Kidney (tissue), 14 donors: ENCODE measurements around the gene VAV2. TPM values are rescaled to one million over a fixed set of nuclear protein-coding genes. Genes with fewer than 3 reads are reported as not detected.

ENCODE experiments used
- DNase-seq, 5 donors: peaks; one replicate each; pipeline ENCODE4 v3.0.0-alpha.2; 2013 to 2020
- FAIRE-seq: peaks from 2 replicates; lab custom pipeline; 2012; peaks lifted over from hg19 to GRCh38; lab: Jason Lieb, UNC
- H3K27ac ChIP-seq, 2 donors: one replicate each; pipeline ENCODE4 v1.7.0; 2013; ENCODE audit warnings: low read depth in 2 of 2, low read length in 2 of 2, inconsistent platforms in 1 of 2
- H3K27me3 ChIP-seq: one replicate; pipeline ENCODE4 v1.7.1; 2013; ENCODE audit warnings: low read length, inconsistent platforms; ENCODE audit not compliant: control insufficient read depth, insufficient read depth
- H3K36me3 ChIP-seq, 3 donors: one replicate each; pipeline versions ENCODE4 v1.7.0 to v1.7.1; 2013; ENCODE audit warnings: low read length in 3 of 3, control low read depth in 1 of 3, inconsistent platforms in 1 of 3; ENCODE audit not compliant: insufficient read depth in 3 of 3, control insufficient read depth in 2 of 3
- H3K4me1 ChIP-seq, 3 donors: one replicate each; pipeline versions ENCODE4 v1.7.0 to v1.7.1; 2013; ENCODE audit warnings: low read length in 3 of 3, inconsistent platforms in 1 of 3, low read depth in 1 of 3; ENCODE audit not compliant: control insufficient read depth in 2 of 3, insufficient read depth in 2 of 3
- H3K4me3 ChIP-seq, 3 donors: one replicate each; pipeline versions ENCODE4 v1.7.0 to v1.8.1; 2013; ENCODE audit warnings: low read length in 3 of 3, control low read depth in 1 of 3, inconsistent platforms in 1 of 3
- H3K9ac ChIP-seq, 3 donors: one replicate each; pipeline versions ENCODE4 v1.7.0 to v1.7.1; 2013; ENCODE audit warnings: low read length in 3 of 3, control low read depth in 1 of 3, inconsistent platforms in 1 of 3
- H3K9me3 ChIP-seq, 3 donors: one replicate each; pipeline versions ENCODE4 v1.7.0 to v1.7.1; 2013; ENCODE audit warnings: low read length in 3 of 3, control low read depth in 1 of 3, inconsistent platforms in 1 of 3; ENCODE audit not compliant: control insufficient read depth in 2 of 3, insufficient read depth in 1 of 3
- CTCF ChIP-seq: IDR thresholded peaks from 3 replicates; pipeline ENCODE4 v1.5.1; 2012; ENCODE audit warnings: mild to moderate bottlenecking, moderate library complexity, borderline replicate concordance; ENCODE audit not compliant: insufficient read depth; ENCODE audit errors: extremely low read depth
- intact Hi-C: fragments of 100-400 bp; cut with DNase I; formaldehyde crosslinking; loops from one replicate; pipeline ENCODE4 v1.11.1; 2022
- polyA plus RNA-seq: library from polyadenylated mRNA; stranded (reverse); fragments of 350-450 nt; fragmentation: Illumina TruSeq; extraction: RNeasy Lipid Tissue Mini Kit (QIAGEN cat#74804); gene quantifications from one replicate; pipeline ENCODE4 v1.2.3, GENCODE V29; 2014; ENCODE audit warnings: low read depth, low replicate concordance; ENCODE audit not compliant: insufficient read depth
- total RNA-seq: library from RNA; stranded (reverse); fragmentation: NEBNext Ultra II Directional; extraction: Animal tissue kit (Norgen Biotek cat#: 25700); gene quantifications from one replicate; pipeline ENCODE4 v1.2.1, GENCODE V29; 2021
- donor health status: control.
- donor health status: control.
- donor health status: control.
- donor health status: control.
- donor health status: control.
- donor health status: DM: yes; HTN: yes; CAD: no.
- donor health status: Normal renal cell carcinoma (clear cell type).

VAV2 gene
- total and polyA plus RNA-seq, 2 donors from 2014 or later: 22.3 to 47.1 TPM

- Histone ChIP-seq H3K27ac (no peak overlapping the region), H3K9ac (no peak overlapping the region), H3K4me1 (peaks cover 0 to 36% (median 11%) of the 10 kb centered on the region in 3 donors)
Observed at GRCh38 chr9:133961226-133962165, 30.6 kb downstream of the VAV2 start.

GRCh38 chr9:133960568-133961129 lies 31.5 kb downstream of the VAV2 start:
- peak in 4 of 5 donors; percentile 61 to 76 (median 65) for DNase-seq
- Histone ChIP-seq H3K36me3 (no peaks in the 10 kb centered on the region), H3K9me3 (no peaks in the 10 kb centered on the region), H3K27ac (no peak overlapping the region), H3K4me3 (no peak overlapping the region), H3K27me3 (no peaks in the 10 kb centered on the region), H3K9ac (no peak overlapping the region), H3K4me1 (peaks cover 0 to 43% (median 18%) of the 10 kb centered on the region in 3 donors)
- no peak for TF ChIP-seq CTCF
- FAIRE-seq: no peak
- intact Hi-C loops: no loop called here

More at GRCh38 chr9:133961226-133962165, 30.6 kb downstream of the VAV2 start:
- TF ChIP-seq CTCF: no peak
- peak in 1 of 5 donors; percentile 49 for DNase-seq
- H3K27me3 ChIP-seq: no peaks in the 10 kb centered on the region
- no peak for FAIRE-seq
- H3K4me3 ChIP-seq: no peak overlapping the region
- H3K9me3 ChIP-seq: no peaks in the 10 kb centered on the region
- intact Hi-C loops: no loop called here
- no peaks in the 10 kb centered on the region for H3K36me3 ChIP-seq

GRCh38 chr9:133959966-133960567 lies 32.1 kb downstream of the VAV2 start:
- Histone ChIP-seq H3K9me3 (no peaks in the 10 kb centered on the region), H3K27me3 (no peaks in the 10 kb centered on the region), H3K4me3 (no peak overlapping the region), H3K4me1 (peaks cover 0 to 44% (median 18%) of the 10 kb centered on the region in 3 donors), H3K36me3 (no peaks in the 10 kb centered on the region), H3K27ac (no peak overlapping the region), H3K9ac (no peak overlapping the region)
- TF ChIP-seq CTCF: no peak
- intact Hi-C loops: no loop called here
- FAIRE-seq (no peak), DNase-seq (peak in 1 of 5 donors; percentile 67)
